GM12878 (cell line): ENCODE data around the gene NOM1. TPM values are rescaled to one million over a fixed set of nuclear protein-coding genes. Genes with fewer than 3 reads are reported as not detected.
A peak's percentile ranks its signal among the peaks of the same experiment; 100 is the strongest.

ENCODE experiments used
- ATAC-seq: fragments of 200-7000 bp; cut with Tn5 transposase; 3 replicates; pipeline ENCODE4 v1.9.1; 2020; ENCODE audit warnings: mild to moderate bottlenecking, moderate library complexity
- BruUV-seq: library from RNA; stranded (reverse); fragments of 400-500 nt; replicated peaks from 2 replicates; lab custom pipeline; 2021; lab: Mats Ljungman, UMichigan
- CTCF ChIA-PET: fragments of 300-600 bp; sonication (Branson Sonifier 250); formaldehyde crosslinking; extraction: SDS; loops from one replicate; lab custom pipeline; 2021; ENCODE audit warnings: inconsistent platforms; lab: Yijun Ruan, JAX
- POLR2A ChIA-PET: fragments of 350-600 bp; formaldehyde crosslinking; extraction: SDS; loops from one replicate; lab custom pipeline; 2021; ENCODE audit warnings: inconsistent platforms; lab: Charles Lee
- RAD21 ChIA-PET: fragments of 300-600 bp; sonication (Branson Sonifier 250); formaldehyde crosslinking; loops from one replicate; lab custom pipeline; 2023; ENCODE audit warnings: antibody characterized with exemption; ENCODE audit not compliant: unreplicated experiment; lab: Charles Lee
- SMC1A ChIA-PET: fragments of 300-600 bp; sonication (Branson Sonifier 250); formaldehyde crosslinking; loops from one replicate; lab custom pipeline; 2023; ENCODE audit not compliant: unreplicated experiment, uncharacterized antibody; lab: Charles Lee
- DNase-seq: peaks from one replicate; pipeline ENCODE4 v3.0.0-alpha.2; 2011; ENCODE audit warnings: low read depth, low spot score
- FAIRE-seq: peaks from 3 replicates; lab custom pipeline; 2011; peaks lifted over from hg19 to GRCh38; lab: Jason Lieb, UNC
- H2AFZ ChIP-seq: 2 replicates; pipeline ENCODE4 v1.6.0; 2011; ENCODE audit warnings: low read depth, low read length, control low read depth; ENCODE audit not compliant: control insufficient read depth
- H3K27ac ChIP-seq: 2 replicates; pipeline ENCODE4 v1.5.1; 2011; ENCODE audit warnings: control low read depth; ENCODE audit not compliant: control insufficient read depth, insufficient read depth
- H3K27me3 ChIP-seq, 2 experiments: replicated peaks in 1 of 2; 2 replicates each; pipeline versions ENCODE4 v1.6.0 to v1.6.1; 2011; ENCODE audit warnings: low read length in 1 of 2; ENCODE audit not compliant: control insufficient read depth in 2 of 2, insufficient read depth in 2 of 2
- H3K36me3 ChIP-seq, 2 experiments: 2 replicates each; pipeline ENCODE4 v1.5.1; 2011; ENCODE audit warnings: low read length in 1 of 2; ENCODE audit not compliant: control insufficient read depth in 2 of 2, insufficient read depth in 2 of 2
- H3K4me1 ChIP-seq: 2 replicates; pipeline ENCODE4 v1.6.1; 2011; ENCODE audit warnings: mild to moderate bottlenecking, low read length, moderate library complexity, mixed read lengths; ENCODE audit not compliant: control insufficient read depth, insufficient read depth
- H3K4me2 ChIP-seq: 2 replicates; pipeline ENCODE4 v1.6.0; 2011; ENCODE audit warnings: control low read depth; ENCODE audit not compliant: control insufficient read depth, insufficient read depth
- H3K4me3 ChIP-seq: fragments of 200-600 bp; sonication (generic); 2 replicates; pipeline ENCODE4 v1.5.1; 2016
- H3K79me2 ChIP-seq: 2 replicates; pipeline ENCODE4 v1.6.0; 2011; ENCODE audit warnings: low read length; ENCODE audit not compliant: control insufficient read depth, insufficient read depth
- H3K9ac ChIP-seq: 2 replicates; pipeline ENCODE4 v1.8.0; 2011; ENCODE audit warnings: low read length, control low read depth, mixed read lengths; ENCODE audit not compliant: control insufficient read depth, insufficient read depth
- H3K9me3 ChIP-seq: replicated peaks from 3 replicates; pipeline ENCODE4 v1.5.1; 2011; ENCODE audit warnings: mild to moderate bottlenecking, low read length; ENCODE audit not compliant: control insufficient read depth, insufficient read depth
- H4K20me1 ChIP-seq: 2 replicates; pipeline ENCODE4 v1.6.0; 2011; ENCODE audit not compliant: control insufficient read depth, insufficient read depth
- BACH1 ChIP-seq: fragments of 450-650 bp; IDR thresholded peaks from 2 replicates; pipeline ENCODE4 v1.6.1; 2017; ENCODE audit warnings: mild to moderate bottlenecking, borderline replicate concordance
- BHLHE40 ChIP-seq, 2 experiments: fragments of 450-650 bp in 1 of 2; IDR thresholded peaks; 2 replicates each; pipeline ENCODE4 v1.6.1; 2011 to 2017; ENCODE audit warnings: low read depth in 2 of 2, borderline replicate concordance in 1 of 2, improper control_type of control experiment in 1 of 2, low read length in 1 of 2, mild to moderate bottlenecking in 1 of 2
- CHD4 ChIP-seq: fragments of 200-600 bp; sonication (generic); IDR thresholded peaks from 2 replicates; pipeline ENCODE4 v1.6.1; 2016; ENCODE audit warnings: mild to moderate bottlenecking
- EGR1 ChIP-seq, 2 experiments: IDR thresholded peaks; 1 replicate in 1 of 2; 2 replicates in 1 of 2; pipeline ENCODE4 v1.6.1; 2011 to 2012; ENCODE audit warnings: low read depth in 2 of 2, low read length in 2 of 2, borderline replicate concordance in 1 of 2, mild to moderate bottlenecking in 1 of 2, moderate library complexity in 1 of 2
- ETV6 ChIP-seq, 2 experiments: fragments of 450-650 bp in 1 of 2; IDR thresholded peaks in 1 of 2; conservative IDR thresholded peaks in 1 of 2; 2 replicates each; pipeline ENCODE4 v1.6.1; 2014; ENCODE audit warnings: antibody characterized with exemption in 1 of 2, borderline replicate concordance in 1 of 2, low read depth in 1 of 2, mild to moderate bottlenecking in 1 of 2, moderate library complexity in 1 of 2
- NR2C1 ChIP-seq: fragments of 450-650 bp; IDR thresholded peaks from 2 replicates; pipeline ENCODE4 v1.6.1; 2017; ENCODE audit warnings: antibody characterized with exemption, mild to moderate bottlenecking, moderate library complexity
- SRF ChIP-seq, 2 experiments: IDR thresholded peaks; 2 replicates each; pipeline ENCODE4 v1.6.1; 2011; ENCODE audit warnings: low read depth in 2 of 2, low read length in 2 of 2, mild to moderate bottlenecking in 1 of 2, moderate library complexity in 1 of 2
- WGBS: methylation state at CpG from one replicate; pipeline ENCODE4 v1.1.6; 2016; ENCODE audit warnings: low lambda C conversion rate; ENCODE audit not compliant: insufficient replicate concordance, insufficient coverage; ENCODE audit errors: missing lambda C conversion rate; 5-methylcytosine and 5-hydroxymethylcytosine counted together
- in situ Hi-C: fragments of 300-500 bp; cut with MboI; formaldehyde crosslinking; loops from 9 replicates; pipeline ENCODE4 v1.14.3; 2018; ENCODE audit warnings: mixed read lengths
- intact Hi-C: fragments of 100-400 bp; cut with micrococcal nuclease; formaldehyde crosslinking; loops from one replicate; pipeline ENCODE4 v1.14.2; 2022; ENCODE audit not compliant: unreplicated experiment
- polyA plus RNA-seq, 11 experiments: library from polyadenylated mRNA; depleted of rRNA in 4 of 11; unstranded in 6 of 11; stranded (reverse) in 5 of 11; fragments of >200 nt; fragmentation: Nextera tagmentation in 4 of 11; fragmentation: Illumina TruSeq in 1 of 11; extraction: Ambion mirVana in 4 of 11; extraction: Trizol in 1 of 11; gene quantifications; 1 replicate in 1 of 11; 2 replicates in 10 of 11; pipeline versions ENCODE4 v1.2.1 to v1.2.3, GENCODE V29; 2011 to 2016; ENCODE audit warnings: inconsistent platforms in 2 of 11, missing spikeins in 2 of 11, low read depth in 1 of 11
- total RNA-seq, 4 experiments: library from RNA; depleted of rRNA in 3 of 4; stranded (reverse); fragments of >200 nt in 3 of 4; fragmentation: Illumina TruSeq in 1 of 4; extraction: Trizol in 1 of 4; gene quantifications; 2 replicates each; pipeline versions ENCODE4 v1.2.1 to v1.2.3, GENCODE V29; 2013 to 2021
- TF ChIP-seq, protein P1 (sequence below): fragments of 450-650 bp; conservative IDR thresholded peaks from 2 replicates; pipeline ENCODE4 v1.6.1; 2017; ENCODE audit warnings: mild to moderate bottlenecking, moderate library complexity
- TF ChIP-seq, protein P2 (sequence below): fragments of 450-650 bp; IDR thresholded peaks from 2 replicates; pipeline ENCODE4 v1.6.1; 2018; ENCODE audit warnings: mild to moderate bottlenecking, low read depth, moderate library complexity; ENCODE audit not compliant: partially characterized antibody

Gene NOM1
- total and polyA plus RNA-seq, 10 of the 15 experiments (the other 5 are each of a cell fraction or from before 2014, with no cell fraction given) = 2.9 to 21.3 (median 17.8) TPM

DNA sequence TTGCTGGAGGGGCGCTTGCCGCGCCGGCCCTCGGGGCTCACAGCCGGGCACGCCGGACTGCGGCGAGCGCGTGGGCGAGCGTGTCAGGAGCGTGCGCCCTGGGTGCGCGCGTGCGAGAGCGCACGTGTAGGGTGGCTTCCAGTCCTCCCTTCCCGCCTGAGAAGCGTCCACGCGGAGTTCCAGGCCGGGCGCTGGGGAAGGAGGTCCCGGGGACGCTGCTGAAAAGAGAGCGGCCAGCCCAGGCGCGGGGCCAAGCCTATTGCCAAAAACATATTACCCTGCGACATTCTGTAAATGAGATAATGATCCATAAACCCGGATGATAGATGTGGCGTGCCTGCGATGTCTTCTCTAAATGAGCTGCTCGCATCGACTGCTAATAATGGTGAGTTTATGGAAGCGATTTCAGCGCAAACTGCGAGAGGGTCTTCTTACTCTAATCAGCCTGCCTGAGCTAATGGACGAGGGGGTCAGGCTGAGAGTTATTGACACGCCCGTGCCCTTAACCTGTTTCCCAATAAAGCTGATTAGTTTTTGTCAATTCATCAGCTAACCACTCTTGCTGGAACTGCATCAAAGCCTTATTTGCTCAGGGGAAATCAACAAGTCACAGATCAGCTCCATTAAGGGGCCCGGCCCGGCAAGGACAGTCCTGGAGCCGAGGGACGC, 69.0 kb downstream of the NOM1 start:
- WGBS = 56% methylated on average over 28 of the region's 49 CpGs
- peak overlapping the region; percentile 38; the same call in 1 of the 2 replicates for H3K4me3 ChIP-seq
- H3K9ac ChIP-seq = no peak overlapping the region
- RAD21 ChIA-PET = no interaction called here
- no peaks in the 10 kb centered on the region; the same call in 2 of the 3 replicates for H3K9me3 ChIP-seq
- H3K27me3 ChIP-seq = peaks cover 19 to 23% of the 10 kb centered on the region in 2 experiments
- no peaks in the 10 kb centered on the region for H3K36me3 ChIP-seq
- peaks cover 34% of the 10 kb centered on the region for H3K4me1 ChIP-seq
- no peak for ATAC-seq
- no TSS peak for BruUV-seq
- H2AFZ ChIP-seq = peak overlapping the region; percentile 18; the same call in 1 of the 2 replicates
- POLR2A ChIA-PET = no interaction called here
- intact Hi-C loops (loop anchor here (10.0 kb wide), 2 partner anchors 124 to 336 kb away; partner anchors contain the start of gene LMBR1), in situ Hi-C loops (no loop called here)
- H3K27ac ChIP-seq = no peak overlapping the region
- peak overlapping the region; percentile 50 for H3K4me2 ChIP-seq
- SMC1A ChIA-PET = no interaction called here
- no peak for DNase-seq
- no peaks in the 10 kb centered on the region for H3K79me2 ChIP-seq
- no peaks in the 10 kb centered on the region for H4K20me1 ChIP-seq
- TF ChIP-seq EGR1 (IDR thresholded peaks at IDR 0.05; ENCODE audit: borderline replicate concordance in 1 of 2, low read depth in 2 of 2, low read length in 2 of 2) (peak in 1 of 2 experiments; percentile 41; a peak in 1 of 3 replicates), BHLHE40 (IDR thresholded peaks at IDR 0.05; ENCODE audit: borderline replicate concordance in 1 of 2, low read depth in 2 of 2, low read length in 1 of 2) (peak in 1 of 2 experiments; percentile 23; a peak in 1 of 4 replicates), BACH1 (no peak)
- FAIRE-seq = no peak
- CTCF ChIA-PET = no interaction called here

GRCh38 chr7:157018997-157019608, 69.6 kb downstream of the NOM1 start:
- no peaks in the 10 kb centered on the region for H4K20me1 ChIP-seq
- 31% methylated on average over 50 of the region's 50 CpGs for WGBS
- no peak overlapping the region; the same call in 1 of the 2 replicates for H3K4me2 ChIP-seq
- ChIA-PET POLR2A (no interaction called here), RAD21 (no interaction called here), SMC1A (no interaction called here), CTCF (no interaction called here)
- peaks cover 19 to 25% of the 10 kb centered on the region in 2 experiments for H3K27me3 ChIP-seq
- FAIRE-seq = no peak
- no peaks in the 10 kb centered on the region for H3K36me3 ChIP-seq
- in situ Hi-C loops = no loop called here
- no peak overlapping the region for H2AFZ ChIP-seq
- no peak for ATAC-seq
- DNase-seq = no peak
- H3K79me2 ChIP-seq = no peaks in the 10 kb centered on the region
- BruUV-seq = no TSS peak
- intact Hi-C loops = loop anchor here (10.0 kb wide), 2 partner anchors 124 to 336 kb away; partner anchors contain the start of gene LMBR1
- no peaks in the 10 kb centered on the region; the same call in 2 of the 3 replicates for H3K9me3 ChIP-seq
- H3K27ac ChIP-seq = no peak overlapping the region
- H3K4me3 ChIP-seq = peak overlapping the region; percentile 38; the same call in 1 of the 2 replicates
- H3K9ac ChIP-seq = no peak overlapping the region
- peaks cover 34% of the 10 kb centered on the region for H3K4me1 ChIP-seq
- no peak for TF ChIP-seq CHD4
- TF ChIP-seq NR2C1 = peak; percentile 21; the same call in 1 of the 2 replicates
- TF ChIP-seq SRF (IDR thresholded peaks at IDR 0.05; ENCODE audit: low read depth in 2 of 2, low read length in 2 of 2) = no peak
- TF ChIP-seq, protein P1, sequence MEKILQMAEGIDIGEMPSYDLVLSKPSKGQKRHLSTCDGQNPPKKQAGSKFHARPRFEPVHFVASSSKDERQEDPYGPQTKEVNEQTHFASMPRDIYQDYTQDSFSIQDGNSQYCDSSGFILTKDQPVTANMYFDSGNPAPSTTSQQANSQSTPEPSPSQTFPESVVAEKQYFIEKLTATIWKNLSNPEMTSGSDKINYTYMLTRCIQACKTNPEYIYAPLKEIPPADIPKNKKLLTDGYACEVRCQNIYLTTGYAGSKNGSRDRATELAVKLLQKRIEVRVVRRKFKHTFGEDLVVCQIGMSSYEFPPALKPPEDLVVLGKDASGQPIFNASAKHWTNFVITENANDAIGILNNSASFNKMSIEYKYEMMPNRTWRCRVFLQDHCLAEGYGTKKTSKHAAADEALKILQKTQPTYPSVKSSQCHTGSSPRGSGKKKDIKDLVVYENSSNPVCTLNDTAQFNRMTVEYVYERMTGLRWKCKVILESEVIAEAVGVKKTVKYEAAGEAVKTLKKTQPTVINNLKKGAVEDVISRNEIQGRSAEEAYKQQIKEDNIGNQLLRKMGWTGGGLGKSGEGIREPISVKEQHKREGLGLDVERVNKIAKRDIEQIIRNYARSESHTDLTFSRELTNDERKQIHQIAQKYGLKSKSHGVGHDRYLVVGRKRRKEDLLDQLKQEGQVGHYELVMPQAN = no peak
- TF ChIP-seq, protein P2, sequence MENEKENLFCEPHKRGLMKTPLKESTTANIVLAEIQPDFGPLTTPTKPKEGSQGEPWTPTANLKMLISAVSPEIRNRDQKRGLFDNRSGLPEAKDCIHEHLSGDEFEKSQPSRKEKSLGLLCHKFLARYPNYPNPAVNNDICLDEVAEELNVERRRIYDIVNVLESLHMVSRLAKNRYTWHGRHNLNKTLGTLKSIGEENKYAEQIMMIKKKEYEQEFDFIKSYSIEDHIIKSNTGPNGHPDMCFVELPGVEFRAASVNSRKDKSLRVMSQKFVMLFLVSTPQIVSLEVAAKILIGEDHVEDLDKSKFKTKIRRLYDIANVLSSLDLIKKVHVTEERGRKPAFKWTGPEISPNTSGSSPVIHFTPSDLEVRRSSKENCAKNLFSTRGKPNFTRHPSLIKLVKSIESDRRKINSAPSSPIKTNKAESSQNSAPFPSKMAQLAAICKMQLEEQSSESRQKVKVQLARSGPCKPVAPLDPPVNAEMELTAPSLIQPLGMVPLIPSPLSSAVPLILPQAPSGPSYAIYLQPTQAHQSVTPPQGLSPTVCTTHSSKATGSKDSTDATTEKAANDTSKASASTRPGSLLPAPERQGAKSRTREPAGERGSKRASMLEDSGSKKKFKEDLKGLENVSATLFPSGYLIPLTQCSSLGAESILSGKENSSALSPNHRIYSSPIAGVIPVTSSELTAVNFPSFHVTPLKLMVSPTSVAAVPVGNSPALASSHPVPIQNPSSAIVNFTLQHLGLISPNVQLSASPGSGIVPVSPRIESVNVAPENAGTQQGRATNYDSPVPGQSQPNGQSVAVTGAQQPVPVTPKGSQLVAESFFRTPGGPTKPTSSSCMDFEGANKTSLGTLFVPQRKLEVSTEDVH = no peak
- TF ChIP-seq ETV6 (conservative IDR thresholded peaks at IDR 0.05 in 1 of 2, IDR thresholded peaks at IDR 0.05 in 1 of 2; ENCODE audit: borderline replicate concordance in 1 of 2, low read depth in 1 of 2) = no peak
